ENCODE data around the gene RNASEH2B.

Gene RNASEH2B, protein sequence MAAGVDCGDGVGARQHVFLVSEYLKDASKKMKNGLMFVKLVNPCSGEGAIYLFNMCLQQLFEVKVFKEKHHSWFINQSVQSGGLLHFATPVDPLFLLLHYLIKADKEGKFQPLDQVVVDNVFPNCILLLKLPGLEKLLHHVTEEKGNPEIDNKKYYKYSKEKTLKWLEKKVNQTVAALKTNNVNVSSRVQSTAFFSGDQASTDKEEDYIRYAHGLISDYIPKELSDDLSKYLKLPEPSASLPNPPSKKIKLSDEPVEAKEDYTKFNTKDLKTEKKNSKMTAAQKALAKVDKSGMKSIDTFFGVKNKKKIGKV

GRCh38 chr13:50909605-50910484 lies at the start of gene RNASEH2B:
RNASEH2B (plus strand) TSS chr13:50909791; CDS start chr13:50910077, 286 bp downstream.
- Histone ChIP-seq H3K4me1 (ENCODE audit: insufficient read depth, insufficient read length) (no peaks in the 10 kb centered on the region), H3K27me3 (ENCODE audit: insufficient read depth, insufficient read length) (no peaks in the 10 kb centered on the region), H3K9ac (ENCODE audit: insufficient read length, low read depth) (peak within 1 kb of the TSS; percentile 77), H3K4me3 (ENCODE audit: insufficient read length, low read depth) (peak within 1 kb of the TSS; percentile 54), H3K9me3 (ENCODE audit: insufficient read depth, low read length) (no peaks in the 10 kb centered on the region), H3K36me3 (ENCODE audit: insufficient read depth, insufficient read length, low read length) (no peaks in the 10 kb centered on the region)
- no peak for TF ChIP-seq ZNF274 (IDR thresholded peaks at IDR 0.05; ENCODE audit: low read depth, low read length)
- no peak for TF ChIP-seq SUZ12 (IDR thresholded peaks at IDR 0.05; ENCODE audit: extremely low read depth, insufficient read depth, insufficient read length)
- TF ChIP-seq YY1 (IDR thresholded peaks at IDR 0.05; ENCODE audit: insufficient read depth, insufficient read length) = no peak
- no peak for DNase-seq (ENCODE audit: low read depth, low spot score)

DNA sequence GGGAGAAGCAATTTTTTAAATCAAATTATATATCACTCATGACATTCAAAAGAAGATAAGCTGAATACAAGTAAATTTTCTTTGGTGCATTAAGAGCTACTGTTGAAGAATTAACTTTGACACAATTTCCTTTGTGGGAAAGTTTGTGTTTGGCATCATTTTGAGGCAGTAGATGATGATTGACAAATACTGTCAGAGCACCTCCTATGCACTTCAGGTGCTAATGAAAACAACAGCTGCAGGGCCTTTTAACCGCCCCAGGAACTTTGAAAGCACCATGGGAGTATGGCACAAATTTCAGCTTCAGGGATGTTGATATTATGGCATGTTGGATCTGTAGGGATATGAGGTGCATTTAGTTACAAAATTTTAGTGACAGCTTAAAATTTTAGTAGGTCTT lies 45.1 kb upstream of the RNASEH2B start:
- H3K4me3 ChIP-seq (ENCODE audit: insufficient read length, low read depth) = no peak overlapping the region
- TF ChIP-seq SUZ12 (IDR thresholded peaks at IDR 0.05; ENCODE audit: extremely low read depth, insufficient read depth, insufficient read length) (no peak), ZNF274 (IDR thresholded peaks at IDR 0.05; ENCODE audit: low read depth, low read length) (no peak)
- H3K27me3 ChIP-seq (ENCODE audit: insufficient read depth, insufficient read length) = no peaks in the 10 kb centered on the region
- no peaks in the 10 kb centered on the region for H3K36me3 ChIP-seq (ENCODE audit: insufficient read depth, insufficient read length, low read length)
- no peak overlapping the region for H3K9ac ChIP-seq (ENCODE audit: insufficient read length, low read depth)
- no peak for DNase-seq (ENCODE audit: low read depth, low spot score)
- no peaks in the 10 kb centered on the region for H3K4me1 ChIP-seq (ENCODE audit: insufficient read depth, insufficient read length)
- no peaks in the 10 kb centered on the region for H3K9me3 ChIP-seq (ENCODE audit: insufficient read depth, low read length)

DNA sequence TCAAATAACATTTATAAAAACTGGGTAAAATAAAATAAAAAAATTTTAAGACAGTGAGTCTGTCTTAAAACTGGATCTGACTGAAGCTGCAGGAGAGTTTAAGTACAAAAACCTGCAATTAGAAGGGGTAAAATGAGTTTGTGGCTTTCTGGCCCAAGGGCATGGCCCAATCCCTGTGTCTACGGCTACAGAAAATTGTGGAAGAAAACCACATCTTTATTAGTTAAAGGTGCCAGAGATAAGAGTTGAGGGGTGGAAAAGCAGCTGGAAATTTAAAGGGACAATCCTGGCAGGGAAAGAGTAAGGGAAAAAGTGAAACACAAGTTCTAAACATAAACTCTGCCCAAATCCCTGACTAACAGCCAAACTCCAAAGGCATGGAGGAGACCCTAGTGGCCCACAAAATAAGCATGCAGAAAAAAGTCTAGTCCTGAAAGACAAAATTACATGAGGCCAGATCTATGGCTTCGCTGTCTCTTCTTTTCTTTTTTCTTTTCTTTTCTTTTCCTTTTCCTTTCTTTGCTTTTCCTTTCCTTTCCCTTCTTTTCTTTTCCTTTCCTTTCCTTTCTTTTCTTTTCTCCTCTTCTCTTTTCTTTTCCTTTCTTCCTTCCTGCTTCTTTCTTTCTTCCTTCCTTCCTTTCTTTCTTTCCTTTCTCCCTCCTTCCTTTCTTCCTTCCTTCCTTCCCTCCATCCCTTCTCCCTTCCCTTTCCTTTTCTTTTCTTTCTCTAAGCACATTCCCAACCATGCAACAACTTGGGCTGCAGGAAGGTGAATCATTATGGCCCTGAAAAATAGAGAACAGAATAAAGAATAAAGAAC lies 42.6 kb upstream of the RNASEH2B start:
- Histone ChIP-seq H3K36me3 (ENCODE audit: insufficient read depth, insufficient read length, low read length) (no peaks in the 10 kb centered on the region), H3K9ac (ENCODE audit: insufficient read length, low read depth) (no peak overlapping the region), H3K9me3 (ENCODE audit: insufficient read depth, low read length) (no peaks in the 10 kb centered on the region), H3K4me3 (ENCODE audit: insufficient read length, low read depth) (no peak overlapping the region), H3K27me3 (ENCODE audit: insufficient read depth, insufficient read length) (no peaks in the 10 kb centered on the region), H3K4me1 (ENCODE audit: insufficient read depth, insufficient read length) (no peaks in the 10 kb centered on the region)
- TF ChIP-seq SUZ12 (IDR thresholded peaks at IDR 0.05; ENCODE audit: extremely low read depth, insufficient read depth, insufficient read length) (no peak), ZNF274 (IDR thresholded peaks at IDR 0.05; ENCODE audit: low read depth, low read length) (no peak), YY1 (IDR thresholded peaks at IDR 0.05; ENCODE audit: insufficient read depth, insufficient read length) (no peak)
- no peak for DNase-seq (ENCODE audit: low read depth, low spot score)

DNA sequence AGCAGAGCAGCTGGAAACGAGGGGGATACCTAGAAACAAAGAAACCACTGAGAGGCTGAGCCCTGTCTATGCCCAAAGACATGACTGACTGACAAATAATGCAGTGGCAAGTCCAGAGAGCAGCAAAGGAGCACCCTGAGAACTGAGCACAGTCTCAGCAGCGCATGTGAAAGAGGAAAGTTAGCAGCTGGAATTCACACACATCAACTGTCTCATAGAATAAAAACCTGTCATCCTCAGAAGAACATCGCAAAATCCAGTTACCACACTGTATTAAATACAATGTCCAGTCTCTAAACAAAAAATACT lies 42.0 kb upstream of the RNASEH2B start:
- Histone ChIP-seq H3K9ac (ENCODE audit: insufficient read length, low read depth) (no peak overlapping the region), H3K4me3 (ENCODE audit: insufficient read length, low read depth) (no peak overlapping the region)
- no peak for DNase-seq (ENCODE audit: low read depth, low spot score)

GRCh38 chr13:50871405-50871804 lies 38.2 kb upstream of the RNASEH2B start:
- no peak for DNase-seq (ENCODE audit: low read depth, low spot score)
- TF ChIP-seq YY1 (IDR thresholded peaks at IDR 0.05; ENCODE audit: insufficient read depth, insufficient read length) (no peak), ZNF274 (IDR thresholded peaks at IDR 0.05; ENCODE audit: low read depth, low read length) (no peak), SUZ12 (IDR thresholded peaks at IDR 0.05; ENCODE audit: extremely low read depth, insufficient read depth, insufficient read length) (no peak)
- no peaks in the 10 kb centered on the region for H3K9me3 ChIP-seq (ENCODE audit: insufficient read depth, low read length)
- H3K36me3 ChIP-seq (ENCODE audit: insufficient read depth, insufficient read length, low read length) = no peaks in the 10 kb centered on the region
- H3K9ac ChIP-seq (ENCODE audit: insufficient read length, low read depth) = no peak overlapping the region
- H3K4me3 ChIP-seq (ENCODE audit: insufficient read length, low read depth) = no peak overlapping the region
- no peaks in the 10 kb centered on the region for H3K27me3 ChIP-seq (ENCODE audit: insufficient read depth, insufficient read length)
- H3K4me1 ChIP-seq (ENCODE audit: insufficient read depth, insufficient read length) = no peaks in the 10 kb centered on the region

More for the DNA sequence above, 42.0 kb upstream of the RNASEH2B start:
- TF ChIP-seq ZNF274 (IDR thresholded peaks at IDR 0.05; ENCODE audit: low read depth, low read length) (no peak), YY1 (IDR thresholded peaks at IDR 0.05; ENCODE audit: insufficient read depth, insufficient read length) (no peak), SUZ12 (IDR thresholded peaks at IDR 0.05; ENCODE audit: extremely low read depth, insufficient read depth, insufficient read length) (no peak)
- Histone ChIP-seq H3K27me3 (ENCODE audit: insufficient read depth, insufficient read length) (no peaks in the 10 kb centered on the region), H3K9me3 (ENCODE audit: insufficient read depth, low read length) (no peaks in the 10 kb centered on the region), H3K36me3 (ENCODE audit: insufficient read depth, insufficient read length, low read length) (no peaks in the 10 kb centered on the region), H3K4me1 (ENCODE audit: insufficient read depth, insufficient read length) (no peaks in the 10 kb centered on the region)

DNA sequence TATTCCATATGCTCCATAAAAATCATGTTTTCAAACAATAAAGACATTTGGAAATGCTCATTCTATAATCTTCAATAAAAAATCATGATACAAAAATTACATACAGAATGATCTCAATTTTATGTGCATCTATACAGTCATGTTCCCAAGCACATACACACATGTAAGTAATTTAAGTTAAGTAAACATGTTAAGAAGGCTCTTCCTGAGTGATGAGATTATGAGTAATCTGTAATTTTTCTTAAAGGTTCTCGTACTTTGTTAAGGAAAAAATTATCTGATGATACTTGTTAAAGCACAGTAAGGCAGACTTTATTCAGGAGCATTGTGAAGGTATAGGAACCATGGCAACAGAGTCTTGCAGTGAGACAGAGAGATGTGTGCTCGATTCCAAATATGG lies 36.1 kb upstream of the RNASEH2B start:
- H3K36me3 ChIP-seq (ENCODE audit: insufficient read depth, insufficient read length, low read length) = no peaks in the 10 kb centered on the region
- TF ChIP-seq YY1 (IDR thresholded peaks at IDR 0.05; ENCODE audit: insufficient read depth, insufficient read length) (no peak), SUZ12 (IDR thresholded peaks at IDR 0.05; ENCODE audit: extremely low read depth, insufficient read depth, insufficient read length) (no peak), ZNF274 (IDR thresholded peaks at IDR 0.05; ENCODE audit: low read depth, low read length) (no peak)
- DNase-seq (ENCODE audit: low read depth, low spot score) = no peak
- H3K4me3 ChIP-seq (ENCODE audit: insufficient read length, low read depth) = no peak overlapping the region
- H3K9ac ChIP-seq (ENCODE audit: insufficient read length, low read depth) = no peak overlapping the region
- no peaks in the 10 kb centered on the region for H3K9me3 ChIP-seq (ENCODE audit: insufficient read depth, low read length)
- no peaks in the 10 kb centered on the region for H3K4me1 ChIP-seq (ENCODE audit: insufficient read depth, insufficient read length)
- H3K27me3 ChIP-seq (ENCODE audit: insufficient read depth, insufficient read length) = no peaks in the 10 kb centered on the region
